HCT116 (cell line): Measurements from ENCODE around the gene GPM6B. TPM values are rescaled to one million over a fixed set of nuclear protein-coding genes. Genes with fewer than 3 reads are reported as not detected.

Experiments used
- ATAC-seq: fragments of 200-7000 bp; cut with Tn5 transposase; 2 replicates; pipeline ENCODE4 v1.9.1; 2020; ENCODE audit warnings: mild to moderate bottlenecking, moderate library complexity
- BruUV-seq: library from RNA; stranded (reverse); fragments of 400-500 nt; replicated peaks from 2 replicates; lab custom pipeline; 2021; lab: Mats Ljungman, UMichigan
- CTCF ChIA-PET: fragments of 300-600 bp; sonication (Branson Sonifier 250); formaldehyde crosslinking; loops from one replicate; lab custom pipeline; 2021; ENCODE audit warnings: antibody characterized with exemption; lab: Charles Lee
- POLR2A ChIA-PET: fragments of 300-600, 350-600 bp; sonication (Branson Sonifier 250); formaldehyde crosslinking; loops from one replicate; lab custom pipeline; 2021; ENCODE audit warnings: antibody characterized with exemption; lab: Charles Lee
- RAD21 ChIA-PET, 2 experiments: fragments of 300-600 bp; sonication (Branson Sonifier 250); formaldehyde crosslinking; loops; one replicate each; lab custom pipeline; 2023; ENCODE audit warnings: low total read pairs in 2 of 2; ENCODE audit not compliant: uncharacterized antibody in 2 of 2, unreplicated experiment in 2 of 2, low non-redundant PET in 1 of 2; lab: Charles Lee
- DNase-seq: peaks from one replicate; pipeline ENCODE4 v3.0.0-alpha.2; 2010; ENCODE audit warnings: low read depth, low spot score
- H2AFZ ChIP-seq: fragments of 200-600 bp; shearing (Covaris generic), sonication (generic); 2 replicates; pipeline ENCODE4 v1.6.1; 2017; ENCODE audit warnings: low read depth, mixed run types, mixed read lengths, antibody characterized with exemption, low read length; ENCODE audit not compliant: poor library complexity, severe bottlenecking
- H3K27ac ChIP-seq: 2 replicates; pipeline ENCODE4 v1.5.1; 2012; ENCODE audit warnings: low read depth, low read length
- H3K27me3 ChIP-seq: fragments of 200-600 bp; sonication (generic); 2 replicates; pipeline ENCODE4 v1.6.1; 2016; ENCODE audit warnings: mixed run types, low read length, mixed read lengths; ENCODE audit not compliant: insufficient read depth
- H3K36me3 ChIP-seq, 2 experiments: fragments of 200-500 bp in 1 of 2; fragments of 200-600 bp in 1 of 2; sonication (Bioruptor generic) in 1 of 2; sonication (generic) in 1 of 2; 2 replicates each; pipeline versions ENCODE4 v1.5.1 to v1.6.1; 2014 to 2016; ENCODE audit warnings: low read length in 2 of 2, inconsistent platforms in 1 of 2, mixed read lengths in 1 of 2, mixed run types in 1 of 2; ENCODE audit not compliant: insufficient read depth in 2 of 2, control insufficient read depth in 1 of 2
- H3K4me1 ChIP-seq, 2 experiments: fragments of 200-600 bp in 1 of 2; sonication (generic) in 1 of 2; 2 replicates each; pipeline versions ENCODE4 v1.5.1 to v1.6.1; 2012 to 2017; ENCODE audit warnings: low read length in 2 of 2, inconsistent platforms in 1 of 2, mild to moderate bottlenecking in 1 of 2, mixed read lengths in 1 of 2, mixed run types in 1 of 2, moderate library complexity in 1 of 2; ENCODE audit not compliant: insufficient read depth in 2 of 2, control insufficient read depth in 1 of 2
- H3K4me2 ChIP-seq: fragments of 200-600 bp; sonication (generic); 2 replicates; pipeline ENCODE4 v1.6.1; 2017; ENCODE audit warnings: mixed run types, low read length, mixed read lengths
- H3K4me3 ChIP-seq, 2 experiments: fragments of 200-600 bp in 1 of 2; sonication (generic) in 1 of 2; replicated peaks in 1 of 2; 2 replicates each; pipeline ENCODE4 v1.5.1; 2011 to 2016; ENCODE audit warnings: low read length in 2 of 2, control low read depth in 1 of 2, low read depth in 1 of 2, mild to moderate bottlenecking in 1 of 2, mixed read lengths in 1 of 2, mixed run types in 1 of 2
- H3K79me2 ChIP-seq: fragments of 200-600 bp; sonication (generic); 2 replicates; pipeline ENCODE4 v1.6.1; 2017; ENCODE audit warnings: mild to moderate bottlenecking, mixed run types, low read length, moderate library complexity, mixed read lengths; ENCODE audit not compliant: insufficient read depth
- H3K9ac ChIP-seq: fragments of 200-600 bp; sonication (generic); 2 replicates; pipeline ENCODE4 v1.6.1; 2016; ENCODE audit warnings: low read length, mixed read lengths
- H3K9me2 ChIP-seq: fragments of 200-600 bp; sonication (generic), shearing (Covaris generic); 2 replicates; pipeline ENCODE4 v1.6.1; 2017; ENCODE audit warnings: mixed run types, mild to moderate bottlenecking, moderate library complexity; ENCODE audit not compliant: insufficient read depth
- H3K9me3 ChIP-seq, 2 experiments: fragments of 200-500 bp in 1 of 2; fragments of 200-600 bp in 1 of 2; sonication (Bioruptor generic) in 1 of 2; sonication (generic) in 1 of 2; 2 replicates each; pipeline ENCODE4 v1.6.1; 2014 to 2017; ENCODE audit warnings: low read length in 2 of 2, mixed read lengths in 2 of 2, inconsistent platforms in 1 of 2, low read depth in 1 of 2, mild to moderate bottlenecking in 1 of 2, mixed run types in 1 of 2, moderate library complexity in 1 of 2; ENCODE audit not compliant: control insufficient read depth in 1 of 2, insufficient read depth in 1 of 2
- H4K20me1 ChIP-seq: fragments of 200-600 bp; sonication (generic), shearing (Covaris generic); 2 replicates; pipeline ENCODE4 v1.6.1; 2017; ENCODE audit warnings: mixed run types, mild to moderate bottlenecking, moderate library complexity; ENCODE audit not compliant: insufficient read depth
- CBX3 ChIP-seq: IDR thresholded peaks from 2 replicates; pipeline ENCODE4 v1.6.1; 2012; ENCODE audit warnings: low read depth
- CEBPB ChIP-seq: IDR thresholded peaks from 2 replicates; pipeline ENCODE4 v1.6.1; 2012; ENCODE audit warnings: low read depth
- EGR1 ChIP-seq: IDR thresholded peaks from 2 replicates; pipeline ENCODE4 v1.6.1; 2012; ENCODE audit warnings: low read depth
- ELF1 ChIP-seq: IDR thresholded peaks from 2 replicates; pipeline ENCODE4 v1.6.1; 2012; ENCODE audit warnings: low read depth, borderline replicate concordance
- EZH2 ChIP-seq: fragments of 200-600 bp; sonication (generic); IDR thresholded peaks from 2 replicates; pipeline ENCODE4 v1.6.1; 2017; ENCODE audit warnings: antibody characterized with exemption, mixed run types
- EZH2phosphoT487 ChIP-seq: fragments of 200-600 bp; IDR thresholded peaks from 2 replicates; pipeline ENCODE4 v1.6.1; 2018; ENCODE audit warnings: antibody characterized with exemption, borderline replicate concordance
- FOSL1 ChIP-seq: IDR thresholded peaks from 2 replicates; pipeline ENCODE4 v1.6.1; 2012; ENCODE audit warnings: low read depth
- JUND ChIP-seq: IDR thresholded peaks from 2 replicates; pipeline ENCODE4 v1.6.1; 2012
- POLR2AphosphoS5 ChIP-seq: IDR thresholded peaks from 2 replicates; pipeline ENCODE4 v1.6.1; 2011; ENCODE audit warnings: mild to moderate bottlenecking, low read depth, low read length, moderate library complexity
- SIN3A ChIP-seq: IDR thresholded peaks from 2 replicates; pipeline ENCODE4 v1.6.1; 2012; ENCODE audit warnings: low read depth
- SP1 ChIP-seq: IDR thresholded peaks from 2 replicates; pipeline ENCODE4 v1.6.1; 2012; ENCODE audit warnings: low read depth
- SRF ChIP-seq: IDR thresholded peaks from 2 replicates; pipeline ENCODE4 v1.6.1; 2012; ENCODE audit warnings: low read depth
- ZNF274 ChIP-seq: fragments of 200-500 bp; sonication (Bioruptor generic); IDR thresholded peaks from 2 replicates; pipeline ENCODE4 v1.6.1; 2014; ENCODE audit warnings: mild to moderate bottlenecking, low read depth, low read length, inconsistent platforms
- intact Hi-C: fragments of 100-400 bp; cut with micrococcal nuclease; formaldehyde crosslinking; loops from 2 replicates; pipeline ENCODE4 v1.10.0; 2022
- total RNA-seq: library from RNA; stranded (reverse); gene quantifications from one replicate; pipeline ENCODE4 v1.2.1, GENCODE V29; 2021; ENCODE audit not compliant: unreplicated experiment
- TF ChIP-seq, protein P1 (sequence below): IDR thresholded peaks from 2 replicates; pipeline ENCODE4 v1.6.1; 2012
- TF ChIP-seq, protein P2 (sequence below): IDR thresholded peaks from 2 replicates; pipeline ENCODE4 v1.6.1; 2012
- TF ChIP-seq, protein P3 (sequence below), 3 experiments: fragments of 200-600 bp in 1 of 3; sonication (generic) in 1 of 3; IDR thresholded peaks in 2 of 3; conservative IDR thresholded peaks in 1 of 3; 2 replicates each; pipeline ENCODE4 v1.5.1; 2012 to 2017; ENCODE audit warnings: low read depth in 2 of 3, low read length in 2 of 3, antibody characterized with exemption in 1 of 3, borderline replicate concordance in 1 of 3, control low read depth in 1 of 3, mild to moderate bottlenecking in 1 of 3, mixed read lengths in 1 of 3, mixed run types in 1 of 3, moderate library complexity in 1 of 3; ENCODE audit not compliant: insufficient read depth in 1 of 3
- TF ChIP-seq, protein P4 (sequence below): IDR thresholded peaks from 2 replicates; pipeline ENCODE4 v1.6.1; 2011; ENCODE audit warnings: mild to moderate bottlenecking, low read length, moderate library complexity; ENCODE audit not compliant: insufficient replicate concordance; ENCODE audit errors: extremely low read depth

Gene GPM6B
- total RNA-seq, 1 experiment from 2014 or later, result 0.07 TPM

DNA sequence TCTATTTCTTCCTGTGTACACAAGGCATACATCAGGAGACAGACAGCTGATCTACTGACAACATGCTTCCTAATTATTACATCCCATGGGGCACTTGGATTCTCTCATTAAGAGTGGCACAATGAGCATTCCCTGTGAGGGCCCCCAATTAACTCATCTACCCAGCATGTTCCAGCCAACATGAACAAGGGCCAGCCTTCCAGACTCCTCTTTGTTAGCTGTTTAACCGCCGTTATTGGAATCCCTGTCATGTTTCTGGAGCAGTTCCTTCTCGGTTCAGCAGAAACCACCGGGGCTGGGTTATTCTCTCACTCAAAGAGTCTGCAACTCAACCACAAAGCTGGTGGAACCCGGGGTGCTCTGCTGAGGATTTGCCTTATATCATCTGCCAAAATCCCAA lies 9.9 kb upstream of the GPM6B start:
- Histone ChIP-seq H3K9me3 (no peaks in the 10 kb centered on the region), H3K4me1 (no peaks in the 10 kb centered on the region), H3K36me3 (no peaks in the 10 kb centered on the region), H3K9me2 (no peaks in the 10 kb centered on the region), H3K79me2 (no peaks in the 10 kb centered on the region), H4K20me1 (no peaks in the 10 kb centered on the region), H3K4me2 (no peak overlapping the region), H3K27me3 (no peaks in the 10 kb centered on the region), H3K9ac (no peak overlapping the region), H2AFZ (no peak overlapping the region), H3K4me3 (no peak overlapping the region), H3K27ac (no peak overlapping the region)
- intact Hi-C loops, result no loop called here
- DNase-seq, result no peak
- no peak for ATAC-seq
- ChIA-PET RAD21 (no interaction called here), CTCF (no interaction called here), POLR2A (no interaction called here)
- no TSS peak for BruUV-seq
- TF ChIP-seq EZH2phosphoT487, result no peak

DNA sequence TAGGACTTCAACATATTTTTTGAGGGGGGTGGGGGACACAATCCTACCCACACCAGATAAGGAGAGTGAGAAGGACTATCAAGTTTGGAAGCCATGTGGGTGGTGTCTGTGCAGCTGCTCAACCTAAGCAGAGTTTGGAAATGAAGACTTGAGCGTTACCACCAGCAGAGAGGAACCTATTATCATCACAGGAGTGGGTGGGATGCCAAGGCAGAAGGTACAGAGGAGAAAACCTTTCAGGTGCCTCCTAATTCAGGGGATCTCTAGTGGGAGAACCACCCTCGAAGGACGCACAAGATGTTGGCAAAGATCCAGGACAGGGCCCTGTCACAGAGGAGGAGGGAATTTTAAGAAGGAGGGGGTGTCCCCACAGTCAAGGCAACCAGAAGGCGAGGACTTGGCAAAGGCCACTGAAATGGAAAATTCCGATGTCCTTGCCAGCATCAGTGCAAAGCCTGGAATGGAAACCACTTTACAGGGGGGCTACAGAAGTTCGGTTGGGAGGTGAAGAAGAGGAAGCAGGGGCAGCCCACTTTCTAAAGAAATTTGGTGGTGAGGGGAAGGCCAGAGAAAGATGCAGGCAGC lies 8.4 kb upstream of the GPM6B start:
- Histone ChIP-seq H3K9ac (no peak overlapping the region), H3K27me3 (0 out of 2 replicates have a peak, but pooled peaks cover 3% of the 10 kb centered on the region), H3K9me3 (no peaks in the 10 kb centered on the region), H3K79me2 (no peaks in the 10 kb centered on the region), H3K4me3 (no peak overlapping the region), H2AFZ (no peak overlapping the region), H3K4me1 (no peaks in the 10 kb centered on the region), H3K9me2 (no peaks in the 10 kb centered on the region)
- ChIA-PET CTCF (no interaction called here), POLR2A (no interaction called here)
- intact Hi-C loops, result no loop called here
- no peak for ATAC-seq
- TF ChIP-seq EZH2phosphoT487, result no peak
- no peak for TF ChIP-seq SP1
- TF ChIP-seq ELF1, result no peak
- TF ChIP-seq, protein P1, sequence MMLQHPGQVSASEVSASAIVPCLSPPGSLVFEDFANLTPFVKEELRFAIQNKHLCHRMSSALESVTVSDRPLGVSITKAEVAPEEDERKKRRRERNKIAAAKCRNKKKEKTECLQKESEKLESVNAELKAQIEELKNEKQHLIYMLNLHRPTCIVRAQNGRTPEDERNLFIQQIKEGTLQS, result no peak
- no peak for TF ChIP-seq CBX3
- no peak for TF ChIP-seq POLR2AphosphoS5
- TF ChIP-seq, protein P2, sequence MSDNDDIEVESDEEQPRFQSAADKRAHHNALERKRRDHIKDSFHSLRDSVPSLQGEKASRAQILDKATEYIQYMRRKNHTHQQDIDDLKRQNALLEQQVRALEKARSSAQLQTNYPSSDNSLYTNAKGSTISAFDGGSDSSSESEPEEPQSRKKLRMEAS, result no peak
- no peak for TF ChIP-seq SRF
- no peak for TF ChIP-seq JUND
- TF ChIP-seq FOSL1, result no peak
- TF ChIP-seq EGR1, result no peak
- TF ChIP-seq EZH2, result no peak
- TF ChIP-seq, protein P3, sequence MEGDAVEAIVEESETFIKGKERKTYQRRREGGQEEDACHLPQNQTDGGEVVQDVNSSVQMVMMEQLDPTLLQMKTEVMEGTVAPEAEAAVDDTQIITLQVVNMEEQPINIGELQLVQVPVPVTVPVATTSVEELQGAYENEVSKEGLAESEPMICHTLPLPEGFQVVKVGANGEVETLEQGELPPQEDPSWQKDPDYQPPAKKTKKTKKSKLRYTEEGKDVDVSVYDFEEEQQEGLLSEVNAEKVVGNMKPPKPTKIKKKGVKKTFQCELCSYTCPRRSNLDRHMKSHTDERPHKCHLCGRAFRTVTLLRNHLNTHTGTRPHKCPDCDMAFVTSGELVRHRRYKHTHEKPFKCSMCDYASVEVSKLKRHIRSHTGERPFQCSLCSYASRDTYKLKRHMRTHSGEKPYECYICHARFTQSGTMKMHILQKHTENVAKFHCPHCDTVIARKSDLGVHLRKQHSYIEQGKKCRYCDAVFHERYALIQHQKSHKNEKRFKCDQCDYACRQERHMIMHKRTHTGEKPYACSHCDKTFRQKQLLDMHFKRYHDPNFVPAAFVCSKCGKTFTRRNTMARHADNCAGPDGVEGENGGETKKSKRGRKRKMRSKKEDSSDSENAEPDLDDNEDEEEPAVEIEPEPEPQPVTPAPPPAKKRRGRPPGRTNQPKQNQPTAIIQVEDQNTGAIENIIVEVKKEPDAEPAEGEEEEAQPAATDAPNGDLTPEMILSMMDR (IDR thresholded peaks at IDR 0.05 in 2 of 3, conservative IDR thresholded peaks at IDR 0.05 in 1 of 3; ENCODE audit: borderline replicate concordance in 1 of 3, insufficient read depth in 1 of 3, low read depth in 2 of 3, low read length in 2 of 3), result no peak
- no peak for TF ChIP-seq CEBPB
- TF ChIP-seq, protein P4, sequence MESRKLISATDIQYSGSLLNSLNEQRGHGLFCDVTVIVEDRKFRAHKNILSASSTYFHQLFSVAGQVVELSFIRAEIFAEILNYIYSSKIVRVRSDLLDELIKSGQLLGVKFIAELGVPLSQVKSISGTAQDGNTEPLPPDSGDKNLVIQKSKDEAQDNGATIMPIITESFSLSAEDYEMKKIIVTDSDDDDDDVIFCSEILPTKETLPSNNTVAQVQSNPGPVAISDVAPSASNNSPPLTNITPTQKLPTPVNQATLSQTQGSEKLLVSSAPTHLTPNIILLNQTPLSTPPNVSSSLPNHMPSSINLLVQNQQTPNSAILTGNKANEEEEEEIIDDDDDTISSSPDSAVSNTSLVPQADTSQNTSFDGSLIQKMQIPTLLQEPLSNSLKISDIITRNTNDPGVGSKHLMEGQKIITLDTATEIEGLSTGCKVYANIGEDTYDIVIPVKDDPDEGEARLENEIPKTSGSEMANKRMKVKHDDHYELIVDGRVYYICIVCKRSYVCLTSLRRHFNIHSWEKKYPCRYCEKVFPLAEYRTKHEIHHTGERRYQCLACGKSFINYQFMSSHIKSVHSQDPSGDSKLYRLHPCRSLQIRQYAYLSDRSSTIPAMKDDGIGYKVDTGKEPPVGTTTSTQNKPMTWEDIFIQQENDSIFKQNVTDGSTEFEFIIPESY, result no peak
- TF ChIP-seq SIN3A, result no peak
- no peak for TF ChIP-seq ZNF274
- TF ChIP-seq, all 23 proteins: peak for 0
- BruUV-seq, result no TSS peak
- Histone ChIP-seq H3K36me3 (no peaks in the 10 kb centered on the region), H4K20me1 (no peaks in the 10 kb centered on the region), H3K27ac (no peak overlapping the region), H3K4me2 (no peak overlapping the region)
- no peak for DNase-seq
- RAD21 ChIA-PET, result no interaction called here
